Breast epithelium (tissue), 4 donors: ENCODE measurements around the gene CIAO3. TPM values are rescaled to one million over a fixed set of nuclear protein-coding genes. Genes with fewer than 3 reads are reported as not detected.
A peak's percentile ranks its signal among the peaks of the same experiment; 100 is the strongest.

Source experiments
- DNase-seq, 2 donors: peaks; one replicate each; pipeline ENCODE4 v3.0.0-alpha.2; 2019; ENCODE audit warnings: low spot score in 2 of 2
- H3K27ac ChIP-seq, 2 donors: fragments of 200-600 bp; sonication (generic) in 1 of 2; one replicate each; pipeline ENCODE4 v1.5.1; 2016 to 2019; ENCODE audit warnings: mild to moderate bottlenecking in 1 of 2
- H3K27me3 ChIP-seq, 2 donors: fragments of 200-600 bp; sonication (generic) in 1 of 2; one replicate each; pipeline versions ENCODE4 v1.5.1 to v1.6.0; 2017 to 2019; ENCODE audit warnings: control low read depth in 1 of 2, mild to moderate bottlenecking in 1 of 2
- H3K36me3 ChIP-seq: fragments of 200-600 bp; one replicate; pipeline ENCODE4 v1.5.1; 2019
- H3K4me1 ChIP-seq, 2 donors: fragments of 200-600 bp; sonication (generic); one replicate each; pipeline ENCODE4 v1.5.1; 2016 to 2019; ENCODE audit warnings: control low read depth in 1 of 2
- H3K4me3 ChIP-seq, 3 donors: fragments of 200-600 bp; sonication (generic); 1 replicate in 2 of 3; 2 replicates in 1 of 3; pipeline ENCODE4 v1.5.1; 2016 to 2019; ENCODE audit warnings: mild to moderate bottlenecking in 3 of 3, moderate library complexity in 2 of 3
- H3K9me3 ChIP-seq, 2 donors: fragments of 200-600 bp; sonication (generic) in 1 of 2; one replicate each; pipeline ENCODE4 v1.5.1; 2016 to 2019; ENCODE audit warnings: control low read depth in 1 of 2
- CTCF ChIP-seq, 3 donors: fragments of 450-650 bp; IDR thresholded peaks; one replicate each; pipeline ENCODE4 v1.5.1; 2016 to 2017; ENCODE audit warnings: antibody characterized with exemption in 3 of 3, mild to moderate bottlenecking in 3 of 3, moderate library complexity in 3 of 3
- POLR2A ChIP-seq: fragments of 450-650 bp; IDR thresholded peaks from one replicate; pipeline ENCODE4 v1.6.1; 2016; ENCODE audit warnings: antibody characterized with exemption, mild to moderate bottlenecking, moderate library complexity
- POLR2AphosphoS5 ChIP-seq, 3 donors: sonication (generic); formaldehyde crosslinking; IDR thresholded peaks; one replicate each; pipeline ENCODE4 v1.6.1; 2017; ENCODE audit warnings: antibody characterized with exemption in 3 of 3
- intact Hi-C: fragments of 100-400 bp; cut with DNase I; formaldehyde crosslinking; loops from one replicate; pipeline ENCODE4 v1.15.1; 2023; ENCODE audit warnings: low total_unique reads
- total RNA-seq, 3 donors: library from RNA; depleted of rRNA; stranded (reverse); fragments of >200 nt; gene quantifications; one replicate each; pipeline ENCODE4 v1.1.0, GENCODE V29; 2016

CIAO3 gene
- total RNA-seq, 3 donors from 2014 or later: 23.0 to 43.2 (median 41.6) TPM

DNA sequence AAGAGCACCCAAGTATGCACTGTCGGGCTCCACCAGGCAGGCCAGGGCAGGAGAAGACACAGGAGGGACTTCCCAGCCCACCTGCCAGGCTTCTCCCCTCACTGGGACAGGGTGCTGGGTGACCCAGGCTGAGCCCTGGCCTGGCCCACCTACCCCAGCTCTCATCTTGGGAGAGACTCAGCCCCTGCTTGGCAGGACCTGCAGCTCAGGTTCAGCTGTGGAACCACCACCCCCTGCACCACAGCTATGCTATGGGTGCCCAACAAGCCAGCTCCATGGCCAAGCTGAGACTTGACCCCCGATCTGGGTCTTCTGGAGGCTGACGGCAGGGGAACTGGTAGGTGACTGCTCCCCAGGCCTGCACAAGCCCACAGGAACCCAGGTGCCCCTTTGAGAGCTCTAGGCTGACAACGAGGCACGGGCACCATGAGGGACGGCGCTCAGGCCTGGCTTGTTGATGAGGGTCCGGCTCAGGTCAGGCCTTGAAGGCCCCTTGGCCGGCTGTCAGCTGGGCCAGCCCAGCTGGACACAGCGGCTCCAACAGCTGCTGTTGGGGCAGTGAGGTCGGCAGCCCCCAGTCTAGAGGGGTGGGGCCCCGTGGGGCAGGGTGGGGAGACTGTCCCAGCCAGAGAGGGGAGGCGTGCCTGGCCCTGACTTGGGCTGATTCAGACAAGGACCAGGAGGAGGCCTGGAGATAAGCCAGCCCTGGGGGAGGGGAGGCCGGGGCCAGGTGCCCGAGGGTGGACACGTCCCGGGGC is 42.8 kb upstream of the CIAO3 start:
- no peaks in the 10 kb centered on the region for H3K36me3 ChIP-seq
- H3K9me3 ChIP-seq: no peaks in the 10 kb centered on the region
- H3K4me3 ChIP-seq: no peak overlapping the region
- DNase-seq: no peak
- no peak overlapping the region for H3K27ac ChIP-seq
- H3K27me3 ChIP-seq: peaks cover 10 to 47% of the 10 kb centered on the region in 2 donors
- H3K4me1 ChIP-seq: peaks cover 0 to 3% of the 10 kb centered on the region in 2 donors
- intact Hi-C loops: loop anchor here (2.0 kb wide), 1 partner anchor 67 kb away; no protein-coding TSS in a partner anchor
- TF ChIP-seq POLR2A (no peak), POLR2AphosphoS5 (IDR thresholded peaks at IDR 0.05) (no peak), CTCF (IDR thresholded peaks at IDR 0.05) (no peak)

GRCh38 chr16:782766-783403 is 42.1 kb upstream of the CIAO3 start:
- DNase-seq: no peak
- intact Hi-C loops: no loop called here
- H3K27me3 ChIP-seq: peaks cover 10 to 52% of the 10 kb centered on the region in 2 donors

GRCh38 chr16:782258-782657 is 41.5 kb upstream of the CIAO3 start:
- peak overlapping the region in 1 of 3 donors; percentile 45 for H3K4me3 ChIP-seq
- no peaks in the 10 kb centered on the region for H3K9me3 ChIP-seq
- no peaks in the 10 kb centered on the region for H3K36me3 ChIP-seq
- TF ChIP-seq POLR2AphosphoS5 (IDR thresholded peaks at IDR 0.05) (no peak), CTCF (IDR thresholded peaks at IDR 0.05) (no peak), POLR2A (no peak)
- H3K4me1 ChIP-seq: peaks cover 0 to 2% of the 10 kb centered on the region in 2 donors
- H3K27ac ChIP-seq: no peak overlapping the region
- intact Hi-C loops: no loop called here
- no peak for DNase-seq
- H3K27me3 ChIP-seq: peaks cover 10 to 52% of the 10 kb centered on the region in 2 donors

More at GRCh38 chr16:782766-783403, 42.1 kb upstream of the CIAO3 start:
- H3K9me3 ChIP-seq: no peaks in the 10 kb centered on the region
- TF ChIP-seq POLR2A: no peak
- TF ChIP-seq POLR2AphosphoS5 (IDR thresholded peaks at IDR 0.05): no peak
- no peak for TF ChIP-seq CTCF (IDR thresholded peaks at IDR 0.05)
- H3K36me3 ChIP-seq: no peaks in the 10 kb centered on the region
- no peak overlapping the region for H3K27ac ChIP-seq
- H3K4me3 ChIP-seq: peak overlapping the region in 1 of 3 donors; percentile 45
- peaks cover 0 to 3% of the 10 kb centered on the region in 2 donors for H3K4me1 ChIP-seq

DNA sequence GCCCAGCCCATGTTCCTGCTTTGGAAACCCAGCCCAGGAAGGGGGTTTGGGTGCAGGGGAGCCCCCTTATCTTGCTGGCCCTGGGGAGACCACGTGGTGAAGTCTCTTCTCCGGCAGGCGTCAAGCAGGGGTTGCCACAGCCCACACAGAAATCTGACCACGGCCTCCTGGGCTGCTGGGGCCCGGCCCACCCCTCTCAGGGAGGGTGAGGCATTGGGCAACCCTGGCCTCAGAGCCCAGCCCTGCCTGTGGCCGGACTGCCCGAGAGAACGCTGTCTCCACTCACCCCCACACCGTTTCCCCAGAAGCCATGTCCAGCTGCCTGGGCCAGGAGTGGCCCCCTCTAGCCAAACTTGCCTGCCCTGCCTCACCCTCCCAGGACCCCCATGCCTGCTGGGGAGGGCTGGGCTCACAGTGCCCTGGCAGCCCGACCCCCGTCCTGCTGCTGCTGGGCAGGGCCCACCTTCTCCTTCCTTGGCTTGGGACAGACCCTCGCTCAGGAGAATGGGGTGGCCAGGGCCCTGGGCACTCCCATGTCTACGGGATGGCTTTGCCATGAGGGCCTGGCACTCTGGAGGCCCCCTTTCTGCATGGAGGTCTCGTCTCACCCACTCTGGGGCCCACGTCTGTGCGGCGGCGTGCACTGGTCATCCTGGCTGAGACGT is 40.7 kb upstream of the CIAO3 start:
- no peak for TF ChIP-seq CTCF (IDR thresholded peaks at IDR 0.05)
- TF ChIP-seq POLR2A: no peak
- no peak for TF ChIP-seq POLR2AphosphoS5 (IDR thresholded peaks at IDR 0.05)
- no peaks in the 10 kb centered on the region for H3K9me3 ChIP-seq
- H3K4me3 ChIP-seq: no peak overlapping the region
- H3K36me3 ChIP-seq: no peaks in the 10 kb centered on the region
- no peak for DNase-seq
- H3K4me1 ChIP-seq: no peaks in the 10 kb centered on the region
- intact Hi-C loops: no loop called here
- H3K27ac ChIP-seq: no peak overlapping the region
- peaks cover 10 to 52% of the 10 kb centered on the region in 2 donors for H3K27me3 ChIP-seq
